AG09309 (cell line): ENCODE measurements around the gene IGSF23.
"Not testable (repeated sequence)": the region's sequence is repeated elsewhere in the genome, so short reads cannot be mapped to it uniquely, and the experiment has no call there.

Experiments
- DNase-seq: peaks from one replicate; pipeline ENCODE4 v3.0.0-alpha.2; 2010; ENCODE audit warnings: low read depth
- H3K4me3 ChIP-seq: 2 replicates; pipeline ENCODE4 v1.5.1; 2011; ENCODE audit warnings: mild to moderate bottlenecking, low read depth, low read length, moderate library complexity; ENCODE audit not compliant: control insufficient read depth
- CTCF ChIP-seq: IDR thresholded peaks from 2 replicates; pipeline ENCODE4 v1.5.1; 2011; ENCODE audit warnings: mild to moderate bottlenecking, low read depth, low read length, inconsistent platforms; ENCODE audit not compliant: insufficient read depth, control insufficient read depth; ENCODE audit errors: missing control alignments

IGSF23 gene

GRCh38 chr19:44662691-44663385, 49.5 kb downstream of the IGSF23 start:
- no peak overlapping the region for H3K4me3 ChIP-seq
- no peak for TF ChIP-seq CTCF
- DNase-seq = no peak

- no peak for TF ChIP-seq CTCF
- no peak overlapping the region for H3K4me3 ChIP-seq
- no peak for DNase-seq
Measured at GRCh38 chr19:44663996-44664395, 50.6 kb downstream of the IGSF23 start.

GRCh38 chr19:44664976-44665375, 51.6 kb downstream of the IGSF23 start:
- no peak for DNase-seq
- TF ChIP-seq CTCF = no peak
- H3K4me3 ChIP-seq = no peak overlapping the region

- no peak for DNase-seq
- no peak for TF ChIP-seq CTCF
- H3K4me3 ChIP-seq = no peak overlapping the region
Measured at GRCh38 chr19:44666852-44667556, 53.6 kb downstream of the IGSF23 start.

- H3K4me3 ChIP-seq = no peak overlapping the region
- TF ChIP-seq CTCF = no peak
- DNase-seq = no peak
Measured at GRCh38 chr19:44668985-44669764, 55.8 kb downstream of the IGSF23 start.

- not testable (repeated sequence) for DNase-seq, H3K4me3 ChIP-seq
Measured at GRCh38 chr19:44670027-44670426, 56.7 kb downstream of the IGSF23 start.

- DNase-seq = no peak
- H3K4me3 ChIP-seq = no peak within 1 kb of the TSS
- TF ChIP-seq CTCF = no peak
Measured at GRCh38 chr19:44671400-44671799, 58.0 kb downstream of the IGSF23 start, which contains the start of gene CEACAM19. CEACAM19 (plus strand) TSS chr19:44671482; CDS start chr19:44671932, 450 bp downstream.
